Left kidney (tissue), 2 donors: ENCODE measurements around the gene DDIT4. TPM values are rescaled to one million over a fixed set of nuclear protein-coding genes. Genes with fewer than 3 reads are reported as not detected.
A peak's percentile ranks its signal among the peaks of the same experiment; 100 is the strongest.
"Not testable (repeated sequence)": the region's sequence is repeated elsewhere in the genome, so short reads cannot be mapped to it uniquely, and the experiment has no call there.

Experiments
- DNase-seq: peaks from one replicate; pipeline ENCODE4 v3.0.0-alpha.2; 2013
- polyA plus RNA-seq: library from polyadenylated mRNA; unstranded; fragments of 120-200 nt; gene quantifications from one replicate; pipeline ENCODE4 v1.2.1, GENCODE V29; 2013; ENCODE audit not compliant: insufficient read length

Gene DDIT4
- polyA plus RNA-seq, 1 donor, result 37.7 TPM

DNA sequence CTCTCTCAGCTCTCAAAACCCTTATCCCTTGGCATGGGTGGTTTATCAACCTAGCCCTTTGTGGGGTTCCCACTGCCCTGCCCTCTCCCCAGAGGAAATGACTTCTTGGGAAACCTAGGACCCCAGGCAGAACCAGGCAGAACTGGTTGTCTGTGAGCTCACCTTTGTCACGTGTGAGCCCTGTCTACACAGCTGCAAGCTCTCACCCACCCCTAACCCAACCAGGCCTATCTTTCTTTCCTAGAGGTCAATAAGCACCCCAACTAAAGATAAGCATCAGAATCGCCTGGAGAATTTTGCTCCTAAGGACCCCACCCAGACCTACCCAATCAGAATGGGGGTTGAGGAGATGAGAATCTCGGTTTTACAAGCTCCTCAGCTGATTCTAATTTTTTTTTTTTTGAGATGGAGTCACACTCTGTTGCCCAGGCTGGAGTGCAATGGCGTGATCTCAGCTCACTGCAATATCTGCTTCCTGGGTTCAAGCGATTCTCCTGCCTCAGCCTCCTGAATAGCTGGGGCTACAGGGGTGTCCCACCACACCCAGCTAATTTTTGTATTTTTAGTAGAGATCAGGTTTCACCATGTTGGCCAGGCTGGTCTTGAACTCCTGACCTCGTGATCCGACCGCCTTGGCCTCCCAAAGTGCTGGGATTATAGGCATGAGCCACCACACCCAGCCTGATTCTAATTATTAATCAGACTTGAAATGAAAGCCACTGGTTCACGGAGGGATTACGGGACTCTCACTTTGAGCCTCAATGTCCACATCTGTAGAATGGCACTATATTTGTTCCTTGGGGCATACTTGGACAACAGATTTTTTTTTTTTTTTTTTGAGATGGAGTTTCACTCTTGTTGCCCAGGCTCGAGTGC lies 7.5 kb upstream of the DDIT4 start:
- DNase-seq, result no peak

DNA sequence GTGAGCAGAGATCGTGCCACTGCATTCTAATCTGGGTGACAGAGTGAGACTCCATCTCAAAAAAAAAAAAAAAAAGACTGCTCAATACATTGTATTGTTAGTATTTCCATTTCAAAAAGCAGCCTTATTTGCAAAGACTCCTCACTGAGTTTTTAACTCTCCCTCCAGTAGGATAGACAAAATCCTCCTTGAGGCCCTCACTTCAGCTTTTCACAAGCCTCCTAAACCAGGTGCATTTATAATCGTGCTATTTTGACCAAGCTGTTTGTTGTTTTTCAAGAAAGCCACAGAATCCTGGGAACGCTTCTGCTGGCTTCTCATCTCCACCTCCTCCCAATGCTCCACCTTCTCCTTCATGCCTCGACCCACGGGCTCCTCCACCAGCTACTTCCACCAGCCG lies 6.3 kb upstream of the DDIT4 start:
- no peak for DNase-seq

DNA sequence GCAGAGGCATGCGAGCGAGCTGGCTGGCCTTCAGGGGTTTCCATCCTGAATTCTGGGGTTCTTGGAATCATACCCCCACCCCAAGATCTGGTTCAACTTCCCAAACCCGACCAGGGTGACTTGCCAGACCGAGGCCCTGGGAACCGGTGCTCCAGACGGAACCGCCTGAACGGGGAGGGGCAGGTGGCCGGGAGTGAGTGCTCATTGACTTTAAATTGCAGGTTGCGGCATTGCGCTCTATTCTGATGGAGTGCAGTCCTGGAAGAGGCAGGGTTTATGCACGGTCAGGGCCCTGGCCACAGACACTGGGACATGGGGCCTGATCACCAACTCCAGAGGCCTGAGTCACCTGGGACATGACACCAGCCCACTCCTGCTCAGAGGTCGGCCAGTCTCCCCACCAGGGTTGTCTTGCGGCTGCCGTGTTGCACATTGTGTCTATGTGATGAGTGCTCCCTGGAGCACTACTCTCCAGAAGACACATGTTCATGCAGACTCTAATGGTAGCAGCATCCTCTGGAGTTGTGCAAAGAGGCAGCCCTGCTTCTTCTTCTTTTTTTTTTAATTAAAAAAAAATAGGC lies 5.8 kb upstream of the DDIT4 start:
- no peak for DNase-seq

DNA sequence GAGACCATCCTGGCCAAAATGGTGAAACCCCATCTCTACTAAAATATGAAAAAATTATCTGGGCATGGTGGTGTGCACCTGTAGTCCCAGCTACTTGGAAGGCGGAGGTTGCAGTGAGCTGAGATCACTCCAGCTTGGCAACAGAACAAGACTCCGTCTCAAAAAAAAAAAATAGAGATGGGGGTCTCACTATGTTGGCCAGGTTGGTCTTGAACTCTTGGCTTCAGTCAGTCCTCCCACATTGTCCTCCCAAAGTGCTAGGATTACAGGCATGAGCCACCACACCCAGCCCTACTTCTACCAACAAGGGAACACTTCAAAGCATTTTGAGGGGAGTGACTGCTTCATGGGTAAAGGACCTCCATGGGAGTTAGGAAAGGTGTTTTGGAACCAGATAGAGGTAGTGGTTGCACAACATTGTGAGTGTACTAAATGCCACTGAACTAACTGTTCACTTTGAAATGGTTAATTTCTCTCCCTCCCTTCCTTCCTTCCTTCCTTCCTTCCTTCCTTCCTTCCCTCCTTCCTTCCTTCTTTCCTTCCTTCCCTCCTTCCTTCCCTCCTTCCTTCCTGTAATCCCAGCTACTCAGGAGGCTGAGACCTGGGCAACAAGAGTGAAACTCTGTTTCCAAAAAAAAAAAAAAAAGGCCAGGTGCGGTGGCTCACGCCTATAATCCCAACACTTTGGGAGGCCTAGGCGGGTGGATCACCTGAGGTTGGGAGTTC lies 5.1 kb upstream of the DDIT4 start:
- DNase-seq, result not testable (repeated sequence)

DNA sequence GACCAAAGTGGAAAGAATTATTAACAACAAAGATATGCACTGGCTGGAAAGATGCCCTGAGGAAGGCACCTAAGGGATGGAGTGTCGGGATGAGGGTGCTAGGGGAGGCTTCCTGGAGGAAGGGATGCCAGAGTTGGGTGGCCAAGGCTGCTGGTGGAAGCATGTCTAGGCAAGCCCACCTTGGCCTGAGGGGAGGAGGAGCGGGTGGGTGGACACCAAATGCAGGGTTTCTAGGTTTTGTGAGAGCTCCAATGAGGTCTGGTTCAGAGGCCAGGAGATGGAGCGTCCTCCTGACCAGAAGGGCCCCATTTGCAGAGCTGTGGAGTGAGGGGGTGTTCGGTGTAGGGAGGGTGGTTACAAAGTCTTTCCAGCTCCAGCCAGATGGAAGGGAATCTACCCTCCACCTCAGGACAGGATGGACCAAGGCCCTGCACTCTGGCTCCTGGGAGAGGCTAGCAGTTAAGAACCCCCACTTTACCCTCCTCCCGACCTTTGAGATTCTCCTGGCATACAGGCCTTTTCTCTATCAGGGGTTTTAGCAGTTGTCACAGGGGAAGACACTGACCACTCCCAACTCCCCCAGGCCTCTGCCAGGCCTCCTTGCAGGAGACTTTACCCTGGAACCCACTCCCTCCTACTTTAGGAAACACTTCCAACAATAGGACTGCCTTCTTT lies 3.0 kb upstream of the DDIT4 start:
- no peak for DNase-seq

DNA sequence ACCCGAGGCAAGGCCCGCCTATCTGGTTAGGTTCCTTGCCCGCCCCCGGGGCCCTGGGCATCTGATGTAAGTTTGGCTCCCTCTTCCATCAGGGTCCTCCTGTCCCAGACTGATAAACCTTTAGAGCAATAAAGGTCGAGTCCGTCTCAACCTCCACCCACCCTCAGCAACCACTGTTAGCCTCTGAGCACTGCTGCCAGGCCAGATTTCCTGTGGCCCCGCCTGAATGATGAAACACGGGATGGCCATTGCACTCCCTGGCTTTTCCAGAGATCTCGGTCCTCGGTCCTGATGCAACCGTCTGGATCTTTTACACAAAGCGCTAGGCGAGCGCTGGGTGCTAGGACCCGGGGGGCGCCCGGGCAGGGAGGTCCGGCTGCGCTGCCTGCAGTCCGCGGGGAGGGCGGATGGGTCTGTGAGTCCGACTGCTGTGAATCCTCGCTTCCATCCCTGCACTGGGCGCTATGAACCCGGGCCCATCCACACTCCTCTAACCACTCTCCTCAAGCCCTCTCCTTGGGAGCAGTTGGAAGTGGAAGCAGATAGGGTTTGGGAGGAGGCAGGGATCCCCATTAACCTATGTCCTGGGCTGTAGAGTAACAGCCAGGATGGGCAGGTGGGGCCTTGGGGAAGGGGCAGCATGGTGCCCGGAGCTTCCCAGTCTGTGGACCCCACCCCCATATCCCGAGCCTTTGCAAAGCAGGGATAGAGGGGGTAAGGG lies 875 bp upstream of the DDIT4 start:
- DNase-seq, result peak; percentile 91

DNA sequence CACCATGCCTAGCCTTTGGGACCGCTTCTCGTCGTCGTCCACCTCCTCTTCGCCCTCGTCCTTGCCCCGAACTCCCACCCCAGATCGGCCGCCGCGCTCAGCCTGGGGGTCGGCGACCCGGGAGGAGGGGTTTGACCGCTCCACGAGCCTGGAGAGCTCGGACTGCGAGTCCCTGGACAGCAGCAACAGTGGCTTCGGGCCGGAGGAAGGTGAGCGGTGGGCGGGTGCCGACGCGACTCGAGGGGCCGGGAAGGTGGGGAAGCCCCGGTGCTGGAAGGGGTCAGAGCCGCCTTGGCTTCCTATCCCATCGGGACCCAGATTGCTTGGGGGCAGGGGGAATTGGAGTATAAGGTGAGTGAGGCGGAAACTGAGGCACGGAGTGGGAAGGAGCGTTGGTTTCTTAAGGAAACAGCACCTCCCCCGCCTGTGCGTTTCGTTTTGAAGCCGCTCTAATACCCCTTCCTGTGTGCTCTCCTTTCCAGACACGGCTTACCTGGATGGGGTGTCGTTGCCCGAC lies 547 bp downstream of the DDIT4 start:
- no peak for DNase-seq

DNA sequence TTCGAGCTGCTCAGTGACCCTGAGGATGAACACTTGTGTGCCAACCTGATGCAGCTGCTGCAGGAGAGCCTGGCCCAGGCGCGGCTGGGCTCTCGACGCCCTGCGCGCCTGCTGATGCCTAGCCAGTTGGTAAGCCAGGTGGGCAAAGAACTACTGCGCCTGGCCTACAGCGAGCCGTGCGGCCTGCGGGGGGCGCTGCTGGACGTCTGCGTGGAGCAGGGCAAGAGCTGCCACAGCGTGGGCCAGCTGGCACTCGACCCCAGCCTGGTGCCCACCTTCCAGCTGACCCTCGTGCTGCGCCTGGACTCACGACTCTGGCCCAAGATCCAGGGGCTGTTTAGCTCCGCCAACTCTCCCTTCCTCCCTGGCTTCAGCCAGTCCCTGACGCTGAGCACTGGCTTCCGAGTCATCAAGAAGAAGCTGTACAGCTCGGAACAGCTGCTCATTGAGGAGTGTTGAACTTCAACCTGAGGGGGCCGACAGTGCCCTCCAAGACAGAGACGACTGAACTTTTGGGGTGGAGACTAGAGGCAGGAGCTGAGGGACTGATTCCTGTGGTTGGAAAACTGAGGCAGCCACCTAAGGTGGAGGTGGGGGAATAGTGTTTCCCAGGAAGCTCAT lies 1.1 kb downstream of the DDIT4 start:
- DNase-seq, result no peak

DNA sequence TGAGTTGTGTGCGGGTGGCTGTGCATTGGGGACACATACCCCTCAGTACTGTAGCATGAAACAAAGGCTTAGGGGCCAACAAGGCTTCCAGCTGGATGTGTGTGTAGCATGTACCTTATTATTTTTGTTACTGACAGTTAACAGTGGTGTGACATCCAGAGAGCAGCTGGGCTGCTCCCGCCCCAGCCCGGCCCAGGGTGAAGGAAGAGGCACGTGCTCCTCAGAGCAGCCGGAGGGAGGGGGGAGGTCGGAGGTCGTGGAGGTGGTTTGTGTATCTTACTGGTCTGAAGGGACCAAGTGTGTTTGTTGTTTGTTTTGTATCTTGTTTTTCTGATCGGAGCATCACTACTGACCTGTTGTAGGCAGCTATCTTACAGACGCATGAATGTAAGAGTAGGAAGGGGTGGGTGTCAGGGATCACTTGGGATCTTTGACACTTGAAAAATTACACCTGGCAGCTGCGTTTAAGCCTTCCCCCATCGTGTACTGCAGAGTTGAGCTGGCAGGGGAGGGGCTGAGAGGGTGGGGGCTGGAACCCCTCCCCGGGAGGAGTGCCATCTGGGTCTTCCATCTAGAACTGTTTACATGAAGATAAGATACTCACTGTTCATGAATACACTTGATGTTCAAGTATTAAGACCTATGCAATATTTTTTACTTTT lies 1.8 kb downstream of the DDIT4 start:
- no peak for DNase-seq

DNA sequence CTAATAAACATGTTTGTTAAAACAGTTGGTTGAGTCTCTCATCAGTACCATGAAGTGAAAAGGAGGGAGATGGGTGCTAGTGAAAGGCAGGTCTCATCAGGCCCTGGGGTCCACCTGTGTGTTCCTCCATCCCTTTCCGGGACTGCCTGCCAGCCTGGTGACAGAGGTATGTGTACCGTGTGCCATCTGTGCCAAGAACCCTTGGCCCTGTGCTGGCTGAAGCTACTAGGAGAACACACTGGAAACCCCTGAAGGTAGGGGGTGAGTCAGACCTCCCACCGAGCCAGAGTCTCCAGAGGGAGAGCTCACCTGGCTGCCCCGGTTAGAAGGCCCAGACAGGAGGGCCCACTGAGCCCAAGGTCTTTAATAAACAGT lies 2.3 kb downstream of the DDIT4 start:
- no peak for DNase-seq

DNA sequence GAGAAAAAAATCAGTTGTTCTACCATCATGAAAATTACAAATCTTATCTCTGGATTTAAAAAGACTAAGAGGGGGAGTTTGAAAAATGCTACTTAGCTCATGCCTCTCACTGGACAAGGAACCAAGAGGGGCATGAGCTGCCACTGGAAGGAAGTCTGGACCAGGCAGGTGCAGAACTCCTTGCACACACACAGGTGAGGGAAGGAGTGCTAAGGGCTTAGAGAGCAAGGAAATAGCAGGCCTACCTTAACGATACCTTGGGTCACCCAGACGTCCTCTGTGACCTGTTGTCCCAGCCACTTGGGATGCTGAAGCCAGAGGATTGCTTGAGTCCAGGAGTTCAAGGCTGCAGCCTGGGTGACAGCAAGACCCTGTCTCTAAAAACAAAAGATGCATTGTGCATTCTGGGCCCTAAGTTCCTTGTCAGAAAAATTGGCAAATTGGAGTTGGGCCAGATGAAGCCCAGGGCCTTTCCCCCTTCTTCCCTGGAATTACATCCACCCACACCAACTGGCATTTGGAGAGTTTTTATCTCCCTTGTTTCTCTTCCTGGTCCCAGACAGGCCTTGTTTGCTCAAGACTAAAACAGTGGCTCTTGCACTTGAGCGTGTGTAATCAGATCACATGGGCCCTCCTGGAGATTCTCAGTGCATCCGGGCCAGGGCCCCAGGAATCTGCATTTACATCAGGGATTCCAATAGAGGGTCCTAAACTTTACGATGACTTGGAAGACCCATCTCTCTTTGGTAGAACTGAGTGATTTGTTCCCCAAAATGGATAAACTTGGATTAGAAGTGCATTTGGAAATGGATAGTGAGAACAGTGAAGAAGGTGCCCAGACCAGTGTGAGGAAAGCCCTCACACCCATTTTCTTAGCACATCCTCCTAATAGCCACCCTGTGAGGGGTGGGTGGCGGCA lies 3.0 kb downstream of the DDIT4 start:
- no peak for DNase-seq

DNA sequence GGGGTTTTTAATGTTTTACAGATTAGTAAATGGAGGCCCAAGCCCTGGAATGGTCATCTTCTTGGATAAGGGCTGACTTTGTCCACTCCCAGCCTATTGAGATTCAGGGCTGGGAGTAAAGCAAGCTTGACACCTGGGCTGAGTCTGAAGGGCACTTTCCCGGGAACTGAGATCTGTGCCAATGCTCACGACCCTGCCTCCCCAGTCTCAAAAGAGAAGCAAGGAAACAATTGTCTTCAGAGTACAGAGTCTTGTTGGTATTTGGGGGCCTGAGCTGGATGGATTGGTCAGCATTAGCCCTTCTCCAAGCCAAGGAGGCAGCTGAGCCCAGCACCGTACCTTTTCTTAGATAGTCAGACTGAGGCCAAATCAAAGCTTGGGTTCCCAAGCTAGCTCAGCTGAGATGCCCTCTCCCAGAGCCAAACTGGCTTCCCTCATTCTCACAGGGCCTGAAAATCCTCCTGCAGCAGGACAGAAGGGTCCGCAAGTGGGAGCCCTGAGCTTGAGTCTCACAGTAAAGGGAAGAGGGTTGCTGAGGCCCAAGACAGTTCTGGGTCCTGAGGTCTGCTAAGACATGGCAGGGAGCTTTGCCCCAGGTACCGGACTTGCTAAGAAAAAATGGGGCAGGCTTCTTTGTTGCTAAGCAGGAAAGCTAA lies 3.7 kb downstream of the DDIT4 start:
- DNase-seq, result no peak

DNA sequence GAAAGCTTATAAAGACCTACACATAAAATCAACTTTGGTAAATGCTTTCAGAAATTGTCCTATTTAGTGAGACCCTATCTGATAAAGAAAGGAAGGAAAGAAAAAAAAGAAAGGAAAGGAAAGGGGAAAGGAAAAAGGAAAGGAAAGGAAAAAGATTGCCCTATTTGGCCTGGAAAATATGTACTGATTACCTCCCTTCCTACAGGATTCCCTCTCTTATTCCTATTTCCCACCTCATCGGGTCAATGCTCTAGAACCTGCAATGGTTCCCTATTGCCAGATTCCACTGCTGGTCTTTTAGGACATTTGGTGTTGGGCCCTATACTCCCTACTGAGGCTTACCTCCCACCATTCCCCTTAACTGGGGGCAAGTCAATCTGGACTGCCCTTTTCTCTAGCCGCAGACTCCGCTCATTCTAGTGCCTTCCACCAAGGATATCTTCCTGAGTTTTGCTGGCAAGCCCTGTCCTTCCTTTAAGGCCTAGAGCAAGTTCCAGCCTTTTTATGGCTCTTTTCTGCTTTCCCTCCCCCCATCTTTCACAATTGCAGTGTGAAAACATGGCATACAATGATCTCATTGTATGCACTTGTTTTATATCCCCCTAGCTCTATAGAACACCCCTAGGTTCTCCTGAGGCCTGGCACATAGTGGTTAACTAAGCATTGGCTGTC lies 4.4 kb downstream of the DDIT4 start:
- no peak for DNase-seq

DNA sequence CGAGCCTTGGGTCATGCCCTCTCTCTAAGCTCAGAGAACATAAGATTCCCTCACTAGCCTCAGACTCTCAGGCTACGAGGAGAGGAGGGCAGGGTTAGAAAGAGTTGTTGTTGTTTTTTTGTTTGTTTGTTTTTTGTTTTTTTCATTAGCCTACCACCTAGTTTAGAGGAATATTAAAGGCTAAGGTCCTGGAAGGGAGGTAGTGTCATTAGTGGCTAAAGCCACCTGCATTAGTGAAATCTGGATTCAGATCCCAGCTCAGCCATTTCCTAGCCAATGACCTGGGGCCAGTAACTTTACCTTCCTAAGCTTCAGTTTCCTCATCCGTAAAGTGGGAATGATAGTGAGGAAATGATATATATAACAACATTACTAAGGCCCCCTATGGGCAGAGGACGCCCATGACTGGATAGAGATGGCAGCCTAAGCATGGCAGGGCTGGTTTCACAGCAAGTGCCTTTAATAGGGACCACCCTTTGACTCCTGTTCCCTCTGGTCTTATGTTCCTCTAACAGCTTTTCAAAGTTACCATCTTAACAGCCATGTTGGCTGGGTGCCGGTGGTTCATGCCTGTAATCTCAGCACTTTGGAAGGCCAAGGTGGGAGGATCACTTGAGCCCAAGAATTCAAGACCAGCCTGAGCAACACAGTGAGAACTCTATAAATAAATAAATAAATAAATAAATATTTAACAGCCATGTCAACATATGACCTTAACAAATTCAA lies 5.1 kb downstream of the DDIT4 start:
- DNase-seq, result no peak

DNA sequence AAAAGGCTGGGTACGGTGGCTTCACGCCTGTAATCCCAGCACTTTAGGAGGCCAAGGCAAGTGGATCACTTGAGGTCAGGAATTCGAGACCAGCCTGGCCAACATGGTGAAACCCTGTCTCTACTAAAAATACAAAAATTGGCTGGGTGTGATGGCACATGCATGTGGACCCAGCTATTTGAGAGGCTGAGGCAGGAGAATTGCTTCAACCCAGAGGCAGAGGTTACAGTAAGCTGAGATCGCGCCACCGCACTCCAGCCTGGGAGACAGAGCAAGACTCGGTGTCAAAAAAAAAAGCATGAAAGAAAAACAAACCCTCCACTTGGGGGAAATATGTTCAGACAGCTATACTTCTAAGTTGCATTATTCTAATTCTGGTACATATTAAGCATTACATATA lies 5.9 kb downstream of the DDIT4 start:
- DNase-seq, result not testable (repeated sequence)

DNA sequence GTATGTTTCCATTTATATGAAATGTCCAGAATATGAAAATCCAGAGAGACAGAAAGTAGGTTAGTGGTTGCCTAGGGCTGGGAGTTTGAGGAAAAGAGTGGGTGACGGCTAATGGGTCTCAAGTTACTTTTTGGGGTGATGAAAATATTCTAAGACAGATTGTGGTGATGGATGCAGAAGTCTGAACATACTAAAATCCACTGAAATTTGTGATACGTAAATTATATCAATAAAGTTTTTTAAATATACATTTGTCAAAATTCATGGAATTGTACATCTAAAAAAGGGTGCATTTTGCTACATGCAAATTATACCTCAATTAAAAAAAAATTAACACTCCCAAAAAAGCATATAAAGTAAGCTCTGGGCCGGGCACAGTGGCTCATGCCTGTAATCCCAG lies 9.4 kb downstream of the DDIT4 start:
- no peak for DNase-seq

DNA sequence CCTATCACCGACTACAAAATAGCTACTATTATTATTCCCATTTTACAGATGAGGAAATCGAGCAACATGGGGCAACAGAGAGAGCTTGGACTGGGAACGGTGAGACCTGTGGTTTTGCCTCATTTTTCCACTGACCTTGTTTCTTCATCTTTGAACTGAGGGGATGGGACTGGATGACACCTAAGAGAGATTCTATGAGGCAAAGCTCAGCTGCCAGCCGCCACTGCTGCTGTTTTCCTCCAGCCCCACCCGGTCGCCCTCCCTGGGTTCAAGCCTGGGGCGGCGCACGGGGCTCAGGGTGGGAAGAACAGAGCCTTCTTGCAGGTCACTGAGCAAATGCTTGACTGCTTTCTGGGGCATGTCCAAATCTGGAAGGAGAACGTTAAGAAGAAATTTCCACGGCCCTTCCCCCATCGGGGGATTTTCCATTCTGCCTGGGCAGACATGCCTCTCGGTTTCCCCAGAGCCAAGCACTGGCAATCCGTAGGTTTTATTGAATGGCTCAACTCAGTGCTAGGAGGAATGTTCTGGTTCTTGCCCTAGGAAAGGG lies 12.3 kb downstream of the DDIT4 start:
- no peak for DNase-seq
